ENCODE measurements around the gene SMC1B. TPM values are rescaled to one million over a fixed set of nuclear protein-coding genes. Genes with fewer than 3 reads are reported as not detected.

SMC1B gene
- total RNA-seq, 1 donor from 2014 or later: 0.83 TPM

DNA sequence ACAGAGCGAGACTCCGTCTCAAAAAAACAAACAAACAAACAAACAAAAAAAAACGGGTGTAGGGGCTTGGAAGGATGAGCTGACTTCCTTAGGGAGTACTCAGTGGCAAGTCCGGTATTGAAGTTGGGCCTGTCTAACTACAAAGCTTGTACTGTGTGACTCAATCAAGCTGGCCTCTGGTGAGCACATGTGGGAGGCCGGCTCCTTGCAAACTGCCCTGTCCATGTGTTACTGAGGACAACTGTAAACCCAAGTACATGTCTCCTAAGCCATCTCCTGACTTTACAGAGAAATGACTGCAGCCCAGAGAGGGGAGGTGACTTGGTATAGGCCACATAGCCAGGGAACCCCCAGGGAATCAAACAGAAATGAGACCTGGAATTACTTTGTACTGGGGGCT lies 11.7 kb upstream of the SMC1B start:
- H3K36me3 Mint-ChIP-seq (ENCODE audit: low read depth): peaks cover 10% of the 10 kb centered on the region
- no peak for DNase-seq (ENCODE audit: low spot score)
- no peak overlapping the region for H3K27ac Mint-ChIP-seq
- H3K4me1 Mint-ChIP-seq (ENCODE audit: low read depth): no peaks in the 10 kb centered on the region
- intact Hi-C loops (cut with micrococcal nuclease): no loop called here
- peaks cover 7% of the 10 kb centered on the region for H3K9me3 Mint-ChIP-seq
- peaks cover 1% of the 10 kb centered on the region for H3K27me3 Mint-ChIP-seq (ENCODE audit: insufficient read depth)
- H3K4me3 Mint-ChIP-seq: no peak overlapping the region

- H3K4me1 Mint-ChIP-seq (ENCODE audit: low read depth): no peaks in the 10 kb centered on the region
- peaks cover 1% of the 10 kb centered on the region for H3K27me3 Mint-ChIP-seq (ENCODE audit: insufficient read depth)
- no peak for DNase-seq (ENCODE audit: low spot score)
- intact Hi-C loops (cut with micrococcal nuclease): no loop called here
- no peak overlapping the region for H3K4me3 Mint-ChIP-seq
- H3K36me3 Mint-ChIP-seq (ENCODE audit: low read depth): peaks cover 10% of the 10 kb centered on the region
- H3K27ac Mint-ChIP-seq: no peak overlapping the region
- peaks cover 7% of the 10 kb centered on the region for H3K9me3 Mint-ChIP-seq
Observed at GRCh38 chr22:45424241-45424731, 10.9 kb upstream of the SMC1B start.

DNA sequence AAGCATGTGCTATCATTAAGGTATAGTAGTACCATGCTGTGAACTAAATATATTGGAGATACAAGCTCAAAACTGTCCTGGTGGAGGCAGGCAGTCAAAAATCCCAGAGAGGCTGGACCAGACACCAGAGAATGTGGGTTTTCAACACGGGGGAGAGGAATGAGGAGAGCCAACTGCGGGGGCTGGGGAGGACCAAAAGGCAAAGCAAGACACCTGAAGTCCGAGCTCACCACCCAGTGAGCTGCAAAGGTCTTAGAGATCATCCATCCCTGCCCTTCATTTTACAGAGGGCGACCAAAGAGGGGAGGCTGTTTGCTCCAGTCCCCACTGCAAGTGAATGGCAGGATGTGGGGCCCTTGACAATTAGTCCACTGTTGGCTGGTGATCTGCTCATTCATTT lies 10.1 kb upstream of the SMC1B start:
- Mint-ChIP-seq H3K4me3 (no peak overlapping the region), H3K4me1 (ENCODE audit: low read depth) (no peaks in the 10 kb centered on the region), H3K36me3 (ENCODE audit: low read depth) (peaks cover 16% of the 10 kb centered on the region), H3K9me3 (peaks cover 7% of the 10 kb centered on the region), H3K27me3 (ENCODE audit: insufficient read depth) (peaks cover 1% of the 10 kb centered on the region), H3K27ac (no peak overlapping the region)
- intact Hi-C loops (cut with micrococcal nuclease): no loop called here
- no peak for DNase-seq (ENCODE audit: low spot score)

- DNase-seq (ENCODE audit: low spot score): no peak
- Mint-ChIP-seq H3K27ac (no peak overlapping the region), H3K4me3 (no peak overlapping the region), H3K9me3 (peaks cover 7% of the 10 kb centered on the region), H3K36me3 (ENCODE audit: low read depth) (peaks cover 17% of the 10 kb centered on the region), H3K4me1 (ENCODE audit: low read depth) (no peaks in the 10 kb centered on the region), H3K27me3 (ENCODE audit: insufficient read depth) (no peaks in the 10 kb centered on the region)
- intact Hi-C loops (cut with micrococcal nuclease): no loop called here
Observed at GRCh38 chr22:45422237-45422983, 9.0 kb upstream of the SMC1B start.

- H3K4me3 Mint-ChIP-seq: no peak overlapping the region
- intact Hi-C loops (cut with micrococcal nuclease): no loop called here
- H3K27ac Mint-ChIP-seq: peak overlapping the region; percentile 68
- DNase-seq (ENCODE audit: low spot score): no peak
- no peaks in the 10 kb centered on the region for H3K27me3 Mint-ChIP-seq (ENCODE audit: insufficient read depth)
- H3K4me1 Mint-ChIP-seq (ENCODE audit: low read depth): no peaks in the 10 kb centered on the region
- no peaks in the 10 kb centered on the region for H3K9me3 Mint-ChIP-seq
- peaks cover 12% of the 10 kb centered on the region for H3K36me3 Mint-ChIP-seq (ENCODE audit: low read depth)
Observed at GRCh38 chr22:45421349-45422055, 8.1 kb upstream of the SMC1B start.

DNA sequence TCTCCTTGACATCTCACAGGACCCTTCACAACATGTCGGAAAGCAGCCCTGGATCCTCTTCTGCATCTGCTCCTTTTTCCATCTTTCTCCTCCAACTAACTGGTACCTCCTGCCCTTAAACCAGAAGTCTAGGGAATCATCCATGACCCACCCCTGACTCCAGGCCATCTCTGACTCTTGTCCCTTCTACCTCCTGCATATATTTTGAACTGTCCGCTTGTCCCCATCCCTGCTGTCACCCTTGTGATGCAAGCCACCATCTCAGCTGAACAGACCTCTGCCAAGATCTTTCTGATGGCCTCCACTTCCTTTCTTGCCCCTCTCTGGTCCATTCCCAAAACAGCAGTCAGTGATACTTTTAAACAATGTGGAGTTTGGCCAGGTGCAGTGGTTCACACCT lies 7.1 kb upstream of the SMC1B start:
- H3K9me3 Mint-ChIP-seq: no peaks in the 10 kb centered on the region
- no peak overlapping the region for H3K27ac Mint-ChIP-seq
- intact Hi-C loops (cut with micrococcal nuclease): no loop called here
- H3K27me3 Mint-ChIP-seq (ENCODE audit: insufficient read depth): no peaks in the 10 kb centered on the region
- H3K4me1 Mint-ChIP-seq (ENCODE audit: low read depth): no peaks in the 10 kb centered on the region
- DNase-seq (ENCODE audit: low spot score): no peak
- no peak overlapping the region for H3K4me3 Mint-ChIP-seq
- peaks cover 8% of the 10 kb centered on the region for H3K36me3 Mint-ChIP-seq (ENCODE audit: low read depth)

- intact Hi-C loops (cut with micrococcal nuclease): no loop called here
- DNase-seq (ENCODE audit: low spot score): no peak
- no peaks in the 10 kb centered on the region for H3K9me3 Mint-ChIP-seq
- no peak overlapping the region for H3K27ac Mint-ChIP-seq
- H3K4me3 Mint-ChIP-seq: no peak overlapping the region
- no peaks in the 10 kb centered on the region for H3K27me3 Mint-ChIP-seq (ENCODE audit: insufficient read depth)
- H3K36me3 Mint-ChIP-seq (ENCODE audit: low read depth): peaks cover 8% of the 10 kb centered on the region
- H3K4me1 Mint-ChIP-seq (ENCODE audit: low read depth): no peaks in the 10 kb centered on the region
Observed at GRCh38 chr22:45420011-45420410, 6.6 kb upstream of the SMC1B start.

GRCh38 chr22:45418770-45419138 lies 5.4 kb upstream of the SMC1B start:
- H3K27me3 Mint-ChIP-seq (ENCODE audit: insufficient read depth): no peaks in the 10 kb centered on the region
- intact Hi-C loops (cut with micrococcal nuclease): loop anchor here (10.0 kb wide), 1 partner anchor 254 kb away; the partner anchor contains the start of gene NUP50
- peaks cover 10% of the 10 kb centered on the region for H3K36me3 Mint-ChIP-seq (ENCODE audit: low read depth)
- peaks cover 11% of the 10 kb centered on the region for H3K4me1 Mint-ChIP-seq (ENCODE audit: low read depth)
- H3K27ac Mint-ChIP-seq: no peak overlapping the region
- no peak for DNase-seq (ENCODE audit: low spot score)
- no peak overlapping the region for H3K4me3 Mint-ChIP-seq
- H3K9me3 Mint-ChIP-seq: no peaks in the 10 kb centered on the region

GRCh38 chr22:45418056-45418769 lies 4.8 kb upstream of the SMC1B start:
- Mint-ChIP-seq H3K36me3 (ENCODE audit: low read depth) (peaks cover 10% of the 10 kb centered on the region), H3K27me3 (ENCODE audit: insufficient read depth) (no peaks in the 10 kb centered on the region), H3K9me3 (no peaks in the 10 kb centered on the region), H3K4me1 (ENCODE audit: low read depth) (peaks cover 13% of the 10 kb centered on the region), H3K4me3 (no peak overlapping the region), H3K27ac (no peak overlapping the region)
- intact Hi-C loops (cut with micrococcal nuclease): loop anchor here (10.0 kb wide), 1 partner anchor 253 kb away; the partner anchor contains the start of gene NUP50
- DNase-seq (ENCODE audit: low spot score): no peak

DNA sequence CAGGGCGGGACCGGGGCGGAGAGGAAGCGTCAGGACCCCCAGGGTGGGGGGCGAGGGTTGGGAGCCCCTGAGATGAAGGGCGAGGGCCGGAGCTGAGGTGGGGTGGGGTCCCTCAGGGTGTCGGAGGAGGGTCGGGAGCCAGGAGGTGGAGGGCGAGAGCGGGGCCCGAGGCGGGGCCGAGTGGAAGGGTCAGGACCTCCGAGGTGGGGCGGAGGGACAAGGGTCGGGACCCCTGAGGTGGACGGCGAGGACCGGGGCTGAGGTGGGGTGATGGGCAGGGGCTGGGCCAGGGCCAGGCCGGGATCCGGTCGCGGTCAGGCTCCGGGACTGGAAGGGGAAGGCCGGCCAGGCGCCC lies 409 bp downstream of the SMC1B start:
- H3K36me3 Mint-ChIP-seq (ENCODE audit: low read depth): peaks cover 3% of the 10 kb centered on the region
- H3K27me3 Mint-ChIP-seq (ENCODE audit: insufficient read depth): no peaks in the 10 kb centered on the region
- peaks cover 13% of the 10 kb centered on the region for H3K4me1 Mint-ChIP-seq (ENCODE audit: low read depth)
- intact Hi-C loops (cut with micrococcal nuclease): loop anchor here (1.0 to 10.0 kb wide), 3 partner anchors 95 to 248 kb away; partner anchors contain the start of gene NUP50
- H3K4me3 Mint-ChIP-seq: peak overlapping the region; percentile 62
- DNase-seq (ENCODE audit: low spot score): no peak
- no peaks in the 10 kb centered on the region for H3K9me3 Mint-ChIP-seq
- H3K27ac Mint-ChIP-seq: peak overlapping the region; percentile 84

- H3K36me3 Mint-ChIP-seq (ENCODE audit: low read depth): no peaks in the 10 kb centered on the region
- no peaks in the 10 kb centered on the region for H3K4me1 Mint-ChIP-seq (ENCODE audit: low read depth)
- no peak overlapping the region for H3K27ac Mint-ChIP-seq
- intact Hi-C loops (cut with micrococcal nuclease): no loop called here
- H3K4me3 Mint-ChIP-seq: no peak overlapping the region
- DNase-seq (ENCODE audit: low spot score): no peak
- no peaks in the 10 kb centered on the region for H3K9me3 Mint-ChIP-seq
- peaks cover 12% of the 10 kb centered on the region for H3K27me3 Mint-ChIP-seq (ENCODE audit: insufficient read depth)
Observed at GRCh38 chr22:45407793-45408192, 5.6 kb downstream of the SMC1B start.

GRCh38 chr22:45402466-45402985 lies 10.9 kb downstream of the SMC1B start:
- no peak overlapping the region for H3K4me3 Mint-ChIP-seq
- no peaks in the 10 kb centered on the region for H3K9me3 Mint-ChIP-seq
- intact Hi-C loops (cut with micrococcal nuclease): no loop called here
- H3K27ac Mint-ChIP-seq: no peak overlapping the region
- H3K4me1 Mint-ChIP-seq (ENCODE audit: low read depth): no peaks in the 10 kb centered on the region
- DNase-seq (ENCODE audit: low spot score): no peak
- no peaks in the 10 kb centered on the region for H3K36me3 Mint-ChIP-seq (ENCODE audit: low read depth)
- H3K27me3 Mint-ChIP-seq (ENCODE audit: insufficient read depth): peaks cover 17% of the 10 kb centered on the region
